ENCODE data around the gene KCNT2.
"Not testable (repeated sequence)": the region's sequence is repeated elsewhere in the genome, so short reads cannot be mapped to it uniquely, and the experiment has no call there.

KCNT2 gene

GRCh38 chr1:196546272-196547111 is 61.7 kb downstream of the KCNT2 start:
- no peaks in the 10 kb centered on the region for H3K27me3 Mint-ChIP-seq
- no peak overlapping the region for H3K4me3 Mint-ChIP-seq
- no peak for ATAC-seq
- no peaks in the 10 kb centered on the region for H3K9me3 Mint-ChIP-seq
- no peak overlapping the region for H3K27ac Mint-ChIP-seq
- no peak for DNase-seq
- no peaks in the 10 kb centered on the region for H3K4me1 Mint-ChIP-seq

DNA sequence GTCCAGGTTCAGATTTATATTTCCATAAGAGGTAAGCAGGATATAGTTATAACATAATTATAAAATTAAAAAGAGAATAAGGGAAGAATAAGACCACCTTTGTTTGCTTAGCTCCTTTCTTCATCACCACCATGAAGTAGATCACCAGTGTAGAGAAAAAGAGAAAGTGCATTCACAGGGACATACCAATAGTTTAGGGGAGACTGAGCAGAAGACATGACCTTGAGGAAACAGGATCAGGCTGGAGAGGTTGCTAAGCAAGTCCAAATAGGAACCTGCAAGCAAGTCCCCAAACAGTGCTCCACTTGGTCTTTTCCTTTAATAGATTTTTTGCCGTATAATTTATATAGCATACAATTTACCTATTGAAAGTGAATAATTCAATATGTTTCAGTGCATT is 63.0 kb downstream of the KCNT2 start:
- no peak overlapping the region for H3K4me3 Mint-ChIP-seq
- H3K27ac Mint-ChIP-seq, result no peak overlapping the region
- ATAC-seq, result no peak

DNA sequence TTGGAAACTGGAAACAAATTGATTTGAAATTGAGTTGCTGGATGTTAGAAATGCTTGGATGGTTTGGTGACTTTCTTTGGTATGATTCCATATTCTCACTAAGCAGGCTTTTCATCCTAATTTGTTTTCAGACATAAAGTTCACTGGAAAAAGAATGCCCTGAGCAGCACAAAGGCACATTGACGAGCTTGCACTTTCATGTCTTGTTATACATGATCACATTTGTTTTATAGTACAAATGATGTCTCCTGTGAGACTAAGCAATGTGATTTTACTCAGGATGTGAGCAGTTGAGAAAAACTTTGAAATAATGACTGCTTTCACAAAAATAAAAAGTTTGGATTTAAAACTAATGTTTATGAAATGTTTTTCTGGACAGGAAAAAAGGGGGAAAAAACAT is 63.6 kb downstream of the KCNT2 start:
- no peaks in the 10 kb centered on the region for H3K4me1 Mint-ChIP-seq
- H3K4me3 Mint-ChIP-seq, result no peak overlapping the region
- no peak for ATAC-seq
- no peak for DNase-seq
- H3K27me3 Mint-ChIP-seq, result no peaks in the 10 kb centered on the region
- H3K27ac Mint-ChIP-seq, result no peak overlapping the region
- H3K9me3 Mint-ChIP-seq, result no peaks in the 10 kb centered on the region

More for the DNA sequence above, 63.0 kb downstream of the KCNT2 start:
- Mint-ChIP-seq H3K9me3 (no peaks in the 10 kb centered on the region), H3K4me1 (no peaks in the 10 kb centered on the region), H3K27me3 (no peaks in the 10 kb centered on the region)
- no peak for DNase-seq

DNA sequence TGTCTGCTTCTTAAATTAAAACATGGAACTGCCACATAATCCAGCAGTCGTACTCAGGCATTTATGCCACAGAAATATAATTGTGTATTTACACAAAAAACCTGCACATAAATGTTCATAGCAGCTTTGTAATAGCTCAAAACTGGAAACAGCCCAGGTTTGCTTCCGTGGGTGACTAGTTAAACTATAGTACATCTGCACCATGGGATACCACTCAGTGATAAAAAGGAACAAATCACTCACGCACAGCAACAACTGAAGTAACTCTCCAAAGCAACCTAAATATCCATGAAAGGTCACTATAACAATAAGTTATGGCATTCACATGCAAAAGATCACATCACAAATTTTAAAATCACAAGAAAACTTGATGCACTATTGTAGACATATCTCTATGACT is 64.4 kb downstream of the KCNT2 start:
- Mint-ChIP-seq H3K4me1 (no peaks in the 10 kb centered on the region), H3K9me3 (no peaks in the 10 kb centered on the region), H3K27ac (no peak overlapping the region), H3K4me3 (no peak overlapping the region), H3K27me3 (no peaks in the 10 kb centered on the region)
- no peak for DNase-seq
- ATAC-seq, result no peak

DNA sequence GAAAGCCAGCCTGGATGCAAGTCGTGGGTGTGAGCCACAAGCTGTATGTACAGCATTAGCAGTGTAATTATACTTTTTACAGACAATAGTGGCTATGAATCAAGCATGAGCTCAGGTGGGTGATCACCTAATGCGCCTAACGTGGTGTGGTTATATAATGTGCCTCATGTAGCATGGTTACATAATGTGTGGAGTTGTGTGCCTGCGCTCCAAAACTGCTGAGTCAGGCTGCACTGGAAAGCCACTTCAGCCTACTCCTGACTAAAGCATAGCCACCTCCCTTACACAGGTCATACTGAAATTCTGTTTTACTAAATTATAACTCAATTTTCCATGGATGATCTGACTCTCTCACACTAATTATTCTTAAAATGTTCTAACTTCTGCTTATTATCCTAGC is 69.8 kb downstream of the KCNT2 start:
- Mint-ChIP-seq H3K4me3 (no peak overlapping the region), H3K27ac (no peak overlapping the region), H3K27me3 (no peaks in the 10 kb centered on the region), H3K9me3 (peaks cover 0 to 5% of the 10 kb centered on the region in 2 donors), H3K4me1 (no peaks in the 10 kb centered on the region)
- ATAC-seq (no peak), DNase-seq (no peak)

DNA sequence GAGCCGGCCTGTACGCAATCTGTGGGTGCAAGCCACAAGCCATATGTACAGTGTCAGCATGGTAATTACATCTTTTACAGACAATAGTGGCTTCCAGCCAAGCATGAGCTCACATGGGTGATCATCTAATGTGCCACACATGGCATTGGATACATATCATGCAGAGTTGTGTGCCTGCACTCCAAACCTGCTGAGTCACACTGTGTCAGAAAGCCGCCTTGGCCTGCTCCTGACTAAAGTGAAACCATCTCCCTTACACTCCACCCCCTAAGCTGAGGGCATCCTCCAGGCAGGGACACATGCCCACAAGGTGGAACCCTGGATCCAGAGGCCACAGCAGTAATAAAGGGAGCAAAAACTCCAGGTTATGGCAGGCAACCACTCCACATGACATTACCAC is 72.5 kb downstream of the KCNT2 start:
- no peaks in the 10 kb centered on the region for H3K4me1 Mint-ChIP-seq
- no peak for DNase-seq
- H3K4me3 Mint-ChIP-seq, result no peak overlapping the region
- ATAC-seq, result no peak
- no peak overlapping the region for H3K27ac Mint-ChIP-seq
- H3K9me3 Mint-ChIP-seq, result peaks cover 0 to 5% of the 10 kb centered on the region in 2 donors
- no peaks in the 10 kb centered on the region for H3K27me3 Mint-ChIP-seq

- no peak for ATAC-seq
- Mint-ChIP-seq H3K27ac (no peak overlapping the region), H3K4me3 (no peak overlapping the region), H3K27me3 (no peaks in the 10 kb centered on the region), H3K9me3 (no peaks in the 10 kb centered on the region), H3K4me1 (no peaks in the 10 kb centered on the region)
- DNase-seq, result no peak
Observed at GRCh38 chr1:196531737-196532524, 76.3 kb downstream of the KCNT2 start.

DNA sequence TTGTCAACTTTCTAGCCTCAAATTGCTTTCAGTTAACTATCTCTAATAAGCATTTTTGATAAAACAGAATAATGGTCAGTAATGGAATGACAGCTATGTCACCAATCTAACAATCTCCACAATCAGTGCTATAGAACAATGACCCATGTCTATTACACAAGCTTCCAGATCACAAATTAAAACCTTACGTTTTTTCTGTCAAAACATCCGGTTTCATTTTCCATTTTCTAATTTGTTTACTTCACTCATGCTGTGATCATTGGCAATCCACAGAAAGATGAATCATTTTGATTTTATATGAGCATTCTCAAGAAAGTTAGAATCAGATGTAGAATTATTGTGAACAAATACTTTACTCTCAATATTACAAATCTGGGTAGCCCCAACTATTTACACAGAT is 80.3 kb downstream of the KCNT2 start:
- no peak for DNase-seq
- no peaks in the 10 kb centered on the region for H3K4me1 Mint-ChIP-seq
- peaks cover 10 to 11% of the 10 kb centered on the region in 2 donors for H3K9me3 Mint-ChIP-seq
- no peak overlapping the region for H3K4me3 Mint-ChIP-seq
- no peaks in the 10 kb centered on the region for H3K27me3 Mint-ChIP-seq
- no peak for ATAC-seq
- no peak overlapping the region for H3K27ac Mint-ChIP-seq

DNA sequence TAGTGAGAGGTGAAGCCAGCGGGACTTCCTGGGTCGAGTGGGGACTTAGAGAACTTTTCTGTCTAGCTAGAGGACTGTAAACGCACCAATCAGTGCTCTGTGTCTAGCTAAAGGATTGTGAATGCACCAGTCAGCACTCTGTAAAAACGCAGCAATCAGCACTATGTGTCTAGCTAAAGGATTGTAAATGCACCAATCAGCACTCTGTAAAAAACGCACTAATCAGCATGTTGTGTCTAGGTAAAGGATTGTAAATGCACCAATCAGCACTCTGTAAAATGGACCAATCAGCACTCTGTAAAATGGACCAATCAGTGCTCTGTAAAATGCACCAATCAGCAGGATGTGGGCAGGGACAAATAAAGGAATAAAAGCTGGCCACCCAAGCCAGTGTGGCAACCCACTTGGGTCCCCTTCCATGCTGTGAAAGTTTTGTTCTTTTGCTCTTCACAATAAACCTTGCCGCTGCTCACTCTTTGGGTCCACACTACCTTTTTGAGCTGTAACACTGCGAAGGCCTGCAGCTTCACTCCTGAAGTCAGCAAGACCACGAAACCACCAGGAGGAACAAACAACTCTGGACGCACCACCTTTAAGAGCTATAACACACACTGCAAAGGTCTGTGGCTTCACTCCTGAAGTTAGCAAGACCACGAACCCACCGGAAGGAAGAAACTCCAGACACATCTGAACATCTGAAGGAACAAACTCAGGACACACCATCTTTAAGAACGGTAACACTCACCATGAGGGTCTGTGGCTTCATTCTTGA is 85.5 kb downstream of the KCNT2 start:
- not testable (repeated sequence) for ATAC-seq, DNase-seq, H3K27ac Mint-ChIP-seq, H3K4me3 Mint-ChIP-seq, H3K4me1 Mint-ChIP-seq, H3K27me3 Mint-ChIP-seq
- H3K9me3 Mint-ChIP-seq, result peaks cover 13 to 23% of the 10 kb centered on the region in 2 donors

DNA sequence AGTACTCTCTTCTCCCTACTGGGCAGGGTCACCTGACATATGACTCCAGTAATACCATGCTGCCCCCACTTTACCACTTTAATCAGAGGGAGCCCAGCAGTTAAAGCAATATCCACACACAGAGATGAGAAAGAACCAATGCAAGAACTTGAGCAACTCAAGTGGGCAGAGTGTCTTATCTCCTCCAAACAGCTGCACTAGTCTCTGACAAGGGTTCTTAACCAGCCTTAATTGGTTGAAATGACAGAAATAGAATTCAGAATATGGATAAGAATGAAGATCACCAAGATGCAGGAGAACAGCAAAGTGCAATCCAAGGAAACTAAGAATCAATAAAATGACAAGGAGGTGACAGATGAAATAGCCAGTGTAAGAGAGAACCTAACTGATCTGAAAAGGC is 91.0 kb downstream of the KCNT2 start:
- H3K4me3 Mint-ChIP-seq, result no peak overlapping the region
- H3K27me3 Mint-ChIP-seq, result no peaks in the 10 kb centered on the region
- no peak for DNase-seq
- no peaks in the 10 kb centered on the region for H3K4me1 Mint-ChIP-seq
- H3K27ac Mint-ChIP-seq, result no peak overlapping the region
- ATAC-seq, result no peak
- peaks cover 8 to 17% of the 10 kb centered on the region in 2 donors for H3K9me3 Mint-ChIP-seq

DNA sequence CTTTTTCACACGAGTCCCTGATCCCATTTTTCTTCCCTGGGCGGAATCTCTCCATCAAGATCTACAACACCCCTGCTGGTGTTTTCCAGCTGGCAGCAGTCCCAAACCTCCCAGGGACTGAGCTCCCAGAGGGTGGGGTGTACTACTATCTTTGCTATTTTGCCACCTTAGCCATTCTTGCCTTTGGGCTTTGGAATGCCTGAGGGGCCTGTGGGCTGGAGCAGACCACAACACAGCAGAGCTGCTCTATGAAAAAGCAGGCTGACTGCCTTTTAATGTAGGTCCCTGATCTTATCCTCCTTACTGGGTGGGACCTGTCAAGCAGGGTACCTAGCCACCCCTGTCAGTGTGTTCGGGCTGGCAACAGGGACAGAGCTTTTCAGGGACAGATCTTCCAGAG is 91.9 kb downstream of the KCNT2 start:
- H3K27ac Mint-ChIP-seq, result no peak overlapping the region
- ATAC-seq, result no peak
- DNase-seq, result no peak
- peaks cover 8 to 17% of the 10 kb centered on the region in 2 donors for H3K9me3 Mint-ChIP-seq
- H3K4me3 Mint-ChIP-seq, result no peak overlapping the region
- no peaks in the 10 kb centered on the region for H3K27me3 Mint-ChIP-seq
- no peaks in the 10 kb centered on the region for H3K4me1 Mint-ChIP-seq

GRCh38 chr1:196515904-196516303 is 92.3 kb downstream of the KCNT2 start:
- no peaks in the 10 kb centered on the region for H3K27me3 Mint-ChIP-seq
- H3K27ac Mint-ChIP-seq, result no peak overlapping the region
- DNase-seq (no peak), ATAC-seq (no peak)
- H3K4me1 Mint-ChIP-seq, result no peaks in the 10 kb centered on the region
- H3K4me3 Mint-ChIP-seq, result no peak overlapping the region
- H3K9me3 Mint-ChIP-seq, result peaks cover 8 to 17% of the 10 kb centered on the region in 2 donors

DNA sequence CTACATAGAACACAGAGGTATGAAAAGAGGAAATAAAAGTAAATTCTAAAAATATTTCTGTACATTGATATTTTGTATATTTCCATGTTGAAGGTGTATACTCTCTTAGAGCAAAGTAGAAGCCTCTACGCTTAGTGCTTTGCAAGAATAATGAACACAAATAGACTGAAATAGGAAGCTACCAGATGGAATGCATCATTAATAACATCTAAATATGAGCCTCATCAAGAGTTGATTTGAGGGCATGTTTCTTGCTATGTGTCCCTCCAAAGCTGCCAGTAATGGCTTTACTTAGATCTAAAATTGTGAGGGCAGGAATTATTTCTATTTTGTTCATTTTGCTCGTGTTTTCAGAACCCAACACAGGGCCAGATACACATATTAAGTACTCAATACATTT is 94.4 kb downstream of the KCNT2 start:
- no peak for ATAC-seq
- no peak overlapping the region for H3K4me3 Mint-ChIP-seq
- H3K4me1 Mint-ChIP-seq, result no peaks in the 10 kb centered on the region
- H3K9me3 Mint-ChIP-seq, result peaks cover 8 to 12% of the 10 kb centered on the region in 2 donors
- H3K27ac Mint-ChIP-seq, result no peak overlapping the region
- DNase-seq, result no peak
- no peaks in the 10 kb centered on the region for H3K27me3 Mint-ChIP-seq

DNA sequence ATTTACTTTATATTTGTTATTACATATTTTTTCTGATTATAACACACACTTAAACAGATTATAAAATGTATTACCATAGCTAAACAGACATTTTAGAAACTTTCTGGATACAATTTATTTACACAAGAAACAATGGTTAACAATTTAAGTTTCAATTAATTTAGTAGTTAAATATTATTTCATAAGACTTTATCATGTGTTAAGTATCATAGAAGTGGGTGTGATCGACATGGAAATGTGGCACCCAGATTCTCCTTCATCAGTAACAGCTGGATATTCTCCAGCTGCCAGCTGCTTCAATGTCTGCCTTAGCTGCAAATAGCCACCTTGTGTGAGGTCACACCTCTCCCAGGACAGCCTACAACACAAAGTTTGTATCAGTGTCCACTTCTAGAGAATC is 97.8 kb downstream of the KCNT2 start:
- H3K4me3 Mint-ChIP-seq, result no peak overlapping the region
- H3K27me3 Mint-ChIP-seq, result no peaks in the 10 kb centered on the region
- H3K9me3 Mint-ChIP-seq, result no peaks in the 10 kb centered on the region
- H3K4me1 Mint-ChIP-seq, result no peaks in the 10 kb centered on the region
- ATAC-seq (no peak), DNase-seq (no peak)
- H3K27ac Mint-ChIP-seq, result no peak overlapping the region

DNA sequence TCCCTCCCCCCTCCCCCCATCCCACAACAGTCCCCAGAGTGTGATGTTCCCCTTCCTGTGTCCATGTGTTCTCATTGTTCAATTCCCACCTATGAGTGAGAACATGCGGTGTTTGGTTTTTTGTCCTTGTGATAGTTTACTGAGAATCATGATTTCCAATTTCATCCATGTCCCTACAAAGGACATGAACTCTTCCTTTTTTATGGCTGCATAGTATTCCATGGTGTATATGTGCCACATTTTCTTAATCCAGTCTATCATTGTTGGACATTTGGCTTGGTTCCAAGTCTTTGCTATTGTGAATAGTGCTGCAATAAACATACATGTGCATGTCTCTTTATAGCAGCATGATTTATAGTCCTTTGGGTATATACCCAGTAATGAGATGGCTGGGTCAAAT is 104.0 kb downstream of the KCNT2 start:
- H3K9me3 Mint-ChIP-seq, H3K4me3 Mint-ChIP-seq, DNase-seq, H3K4me1 Mint-ChIP-seq, H3K27ac Mint-ChIP-seq, ATAC-seq, H3K27me3 Mint-ChIP-seq: not testable (repeated sequence)

DNA sequence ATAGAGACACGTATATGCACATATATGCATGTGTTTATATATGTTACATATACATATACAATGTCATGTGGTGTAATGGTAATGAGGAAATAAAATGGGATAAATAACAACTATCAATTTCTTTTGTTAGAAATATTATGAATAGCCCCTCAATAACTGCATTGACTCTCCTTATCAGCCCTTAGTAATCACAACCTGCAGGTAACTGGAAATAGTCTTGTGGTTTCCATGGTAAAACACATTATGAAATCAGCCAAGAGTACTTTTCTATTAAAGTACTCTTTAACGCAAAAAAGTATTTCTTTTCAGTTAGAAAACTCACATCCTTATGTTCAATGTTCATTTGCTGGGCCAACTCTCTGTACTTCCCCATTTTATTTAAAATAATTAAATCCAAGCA is 105.8 kb downstream of the KCNT2 start:
- no peaks in the 10 kb centered on the region for H3K27me3 Mint-ChIP-seq
- H3K27ac Mint-ChIP-seq, result no peak overlapping the region
- no peak overlapping the region for H3K4me3 Mint-ChIP-seq
- DNase-seq, result no peak
- no peaks in the 10 kb centered on the region for H3K9me3 Mint-ChIP-seq
- ATAC-seq, result no peak
- no peaks in the 10 kb centered on the region for H3K4me1 Mint-ChIP-seq
